Osteoblast (primary cell): Measurements from ENCODE around the gene PCTP. TPM values are rescaled to one million over a fixed set of nuclear protein-coding genes. Genes with fewer than 3 reads are reported as not detected.

Source experiments
- DNase-seq: peaks from one replicate; pipeline ENCODE4 v3.0.0; 2011; ENCODE audit warnings: low spot score, mixed read lengths; ENCODE audit not compliant: insufficient read length; ENCODE audit errors: missing footprints
- H2AFZ ChIP-seq: 2 replicates; pipeline ENCODE4 v1.6.0; 2011; ENCODE audit warnings: mild to moderate bottlenecking, low read length
- H3K27ac ChIP-seq: 2 replicates; pipeline ENCODE4 v1.5.1; 2011; ENCODE audit warnings: mild to moderate bottlenecking, low read depth, low read length, moderate library complexity
- H3K27me3 ChIP-seq: 2 replicates; pipeline ENCODE4 v1.6.0; 2012; ENCODE audit warnings: mild to moderate bottlenecking, control low read depth, inconsistent platforms, low read length, moderate library complexity; ENCODE audit not compliant: insufficient read depth
- H3K36me3 ChIP-seq: 2 replicates; pipeline ENCODE4 v1.5.1; 2011; ENCODE audit warnings: mild to moderate bottlenecking, low read length, control low read depth, moderate library complexity; ENCODE audit not compliant: insufficient read depth
- H3K4me1 ChIP-seq: 2 replicates; pipeline ENCODE4 v1.5.1; 2011; ENCODE audit warnings: mild to moderate bottlenecking, low read length, control low read depth, moderate library complexity; ENCODE audit not compliant: insufficient read depth
- H3K4me2 ChIP-seq: 2 replicates; pipeline ENCODE4 v1.6.0; 2011; ENCODE audit warnings: mild to moderate bottlenecking, low read length; ENCODE audit not compliant: insufficient read depth
- H3K4me3 ChIP-seq: fragments of 200-600 bp; sonication (generic); 3 replicates; pipeline ENCODE4 v1.5.1; 2012; ENCODE audit warnings: mild to moderate bottlenecking, low read length, inconsistent platforms; ENCODE audit not compliant: insufficient read depth
- H3K79me2 ChIP-seq: 2 replicates; pipeline ENCODE4 v1.6.0; 2012; ENCODE audit warnings: mild to moderate bottlenecking, low read length, control low read depth, inconsistent platforms; ENCODE audit not compliant: insufficient read depth
- H3K9me3 ChIP-seq: 2 replicates; pipeline ENCODE4 v1.5.1; 2011; ENCODE audit warnings: low read depth, low read length, control low read depth
- H4K20me1 ChIP-seq: 2 replicates; pipeline ENCODE4 v1.6.0; 2012; ENCODE audit warnings: mild to moderate bottlenecking, low read length, control low read depth; ENCODE audit not compliant: insufficient read depth
- CTCF ChIP-seq: IDR thresholded peaks from 2 replicates; pipeline ENCODE4 v1.5.1; 2011; ENCODE audit warnings: mild to moderate bottlenecking, low read depth, low read length, moderate library complexity; ENCODE audit errors: extremely low read depth
- total RNA-seq: library from RNA; depleted of rRNA; stranded (reverse); fragments of >200 nt; gene quantifications from 2 replicates; pipeline ENCODE4 v1.2.3, GENCODE V29; 2012

The PCTP gene
- total RNA-seq, 1 donor: 9.8 TPM

GRCh38 chr17:55813944-55814343 lies 63.1 kb downstream of the PCTP start:
- no peak for DNase-seq
- no peak overlapping the region for H2AFZ ChIP-seq
- H3K4me1 ChIP-seq: no peaks in the 10 kb centered on the region
- H3K27ac ChIP-seq: no peak overlapping the region
- no peaks in the 10 kb centered on the region for H3K36me3 ChIP-seq
- no peak overlapping the region for H3K4me2 ChIP-seq
- no peaks in the 10 kb centered on the region for H3K79me2 ChIP-seq
- no peak overlapping the region for H3K4me3 ChIP-seq
- H4K20me1 ChIP-seq: no peaks in the 10 kb centered on the region
- no peak for TF ChIP-seq CTCF
- H3K9me3 ChIP-seq: no peaks in the 10 kb centered on the region
- H3K27me3 ChIP-seq: no peaks in the 10 kb centered on the region

- no peaks in the 10 kb centered on the region for H3K4me1 ChIP-seq
- no peak overlapping the region for H2AFZ ChIP-seq
- H4K20me1 ChIP-seq: no peaks in the 10 kb centered on the region
- no peaks in the 10 kb centered on the region for H3K27me3 ChIP-seq
- H3K79me2 ChIP-seq: no peaks in the 10 kb centered on the region
- no peaks in the 10 kb centered on the region for H3K9me3 ChIP-seq
- no peak overlapping the region for H3K27ac ChIP-seq
- no peaks in the 10 kb centered on the region for H3K36me3 ChIP-seq
- TF ChIP-seq CTCF: no peak
- H3K4me2 ChIP-seq: no peak overlapping the region
- H3K4me3 ChIP-seq: no peak overlapping the region
- DNase-seq: no peak
Observed at GRCh38 chr17:55814377-55814776, 63.5 kb downstream of the PCTP start.

GRCh38 chr17:55816532-55817396 lies 65.9 kb downstream of the PCTP start:
- no peak overlapping the region for H3K27ac ChIP-seq
- H4K20me1 ChIP-seq: no peaks in the 10 kb centered on the region
- no peaks in the 10 kb centered on the region for H3K36me3 ChIP-seq
- H3K27me3 ChIP-seq: no peaks in the 10 kb centered on the region
- no peak for TF ChIP-seq CTCF
- no peak for DNase-seq
- H3K9me3 ChIP-seq: no peaks in the 10 kb centered on the region
- H3K4me3 ChIP-seq: no peak overlapping the region
- no peak overlapping the region for H3K4me2 ChIP-seq
- H3K79me2 ChIP-seq: no peaks in the 10 kb centered on the region
- no peak overlapping the region for H2AFZ ChIP-seq
- H3K4me1 ChIP-seq: no peaks in the 10 kb centered on the region

GRCh38 chr17:55817397-55817709 lies 66.5 kb downstream of the PCTP start:
- no peak for TF ChIP-seq CTCF

More at GRCh38 chr17:55817397-55817709, 66.5 kb downstream of the PCTP start:
- Histone ChIP-seq H3K4me3 (no peak overlapping the region), H3K27ac (no peak overlapping the region), H3K4me2 (no peak overlapping the region), H3K79me2 (no peaks in the 10 kb centered on the region), H3K36me3 (no peaks in the 10 kb centered on the region), H3K9me3 (no peaks in the 10 kb centered on the region), H4K20me1 (no peaks in the 10 kb centered on the region), H3K4me1 (no peaks in the 10 kb centered on the region), H2AFZ (no peak overlapping the region), H3K27me3 (no peaks in the 10 kb centered on the region)
- DNase-seq: no peak
